HCT116 (cell line): Measurements from ENCODE around the gene ZRANB1. TPM values are rescaled to one million over a fixed set of nuclear protein-coding genes. Genes with fewer than 3 reads are reported as not detected.

Experiments
- ATAC-seq: fragments of 200-7000 bp; cut with Tn5 transposase; 2 replicates; pipeline ENCODE4 v1.9.1; 2020; ENCODE audit warnings: mild to moderate bottlenecking, moderate library complexity
- BruUV-seq: library from RNA; stranded (reverse); fragments of 400-500 nt; replicated peaks from 2 replicates; lab custom pipeline; 2021; lab: Mats Ljungman, UMichigan
- CTCF ChIA-PET: fragments of 300-600 bp; sonication (Branson Sonifier 250); formaldehyde crosslinking; loops from one replicate; lab custom pipeline; 2021; ENCODE audit warnings: antibody characterized with exemption; lab: Charles Lee
- POLR2A ChIA-PET: fragments of 300-600, 350-600 bp; sonication (Branson Sonifier 250); formaldehyde crosslinking; loops from one replicate; lab custom pipeline; 2021; ENCODE audit warnings: antibody characterized with exemption; lab: Charles Lee
- RAD21 ChIA-PET, 2 experiments: fragments of 300-600 bp; sonication (Branson Sonifier 250); formaldehyde crosslinking; loops; one replicate each; lab custom pipeline; 2023; ENCODE audit warnings: low total read pairs in 2 of 2; ENCODE audit not compliant: uncharacterized antibody in 2 of 2, unreplicated experiment in 2 of 2, low non-redundant PET in 1 of 2; lab: Charles Lee
- DNase-seq: peaks from one replicate; pipeline ENCODE4 v3.0.0-alpha.2; 2010; ENCODE audit warnings: low read depth, low spot score
- H2AFZ ChIP-seq: fragments of 200-600 bp; shearing (Covaris generic), sonication (generic); 2 replicates; pipeline ENCODE4 v1.6.1; 2017; ENCODE audit warnings: low read depth, mixed run types, mixed read lengths, antibody characterized with exemption, low read length; ENCODE audit not compliant: poor library complexity, severe bottlenecking
- H3K27ac ChIP-seq: 2 replicates; pipeline ENCODE4 v1.5.1; 2012; ENCODE audit warnings: low read depth, low read length
- H3K27me3 ChIP-seq: fragments of 200-600 bp; sonication (generic); 2 replicates; pipeline ENCODE4 v1.6.1; 2016; ENCODE audit warnings: mixed run types, low read length, mixed read lengths; ENCODE audit not compliant: insufficient read depth
- H3K36me3 ChIP-seq, 2 experiments: fragments of 200-500 bp in 1 of 2; fragments of 200-600 bp in 1 of 2; sonication (Bioruptor generic) in 1 of 2; sonication (generic) in 1 of 2; 2 replicates each; pipeline versions ENCODE4 v1.5.1 to v1.6.1; 2014 to 2016; ENCODE audit warnings: low read length in 2 of 2, inconsistent platforms in 1 of 2, mixed read lengths in 1 of 2, mixed run types in 1 of 2; ENCODE audit not compliant: insufficient read depth in 2 of 2, control insufficient read depth in 1 of 2
- H3K4me1 ChIP-seq, 2 experiments: fragments of 200-600 bp in 1 of 2; sonication (generic) in 1 of 2; 2 replicates each; pipeline versions ENCODE4 v1.5.1 to v1.6.1; 2012 to 2017; ENCODE audit warnings: low read length in 2 of 2, inconsistent platforms in 1 of 2, mild to moderate bottlenecking in 1 of 2, mixed read lengths in 1 of 2, mixed run types in 1 of 2, moderate library complexity in 1 of 2; ENCODE audit not compliant: insufficient read depth in 2 of 2, control insufficient read depth in 1 of 2
- H3K4me2 ChIP-seq: fragments of 200-600 bp; sonication (generic); 2 replicates; pipeline ENCODE4 v1.6.1; 2017; ENCODE audit warnings: mixed run types, low read length, mixed read lengths
- H3K4me3 ChIP-seq, 2 experiments: fragments of 200-600 bp in 1 of 2; sonication (generic) in 1 of 2; replicated peaks in 1 of 2; 2 replicates each; pipeline ENCODE4 v1.5.1; 2011 to 2016; ENCODE audit warnings: low read length in 2 of 2, control low read depth in 1 of 2, low read depth in 1 of 2, mild to moderate bottlenecking in 1 of 2, mixed read lengths in 1 of 2, mixed run types in 1 of 2
- H3K79me2 ChIP-seq: fragments of 200-600 bp; sonication (generic); 2 replicates; pipeline ENCODE4 v1.6.1; 2017; ENCODE audit warnings: mild to moderate bottlenecking, mixed run types, low read length, moderate library complexity, mixed read lengths; ENCODE audit not compliant: insufficient read depth
- H3K9ac ChIP-seq: fragments of 200-600 bp; sonication (generic); 2 replicates; pipeline ENCODE4 v1.6.1; 2016; ENCODE audit warnings: low read length, mixed read lengths
- H3K9me2 ChIP-seq: fragments of 200-600 bp; sonication (generic), shearing (Covaris generic); 2 replicates; pipeline ENCODE4 v1.6.1; 2017; ENCODE audit warnings: mixed run types, mild to moderate bottlenecking, moderate library complexity; ENCODE audit not compliant: insufficient read depth
- H3K9me3 ChIP-seq, 2 experiments: fragments of 200-500 bp in 1 of 2; fragments of 200-600 bp in 1 of 2; sonication (Bioruptor generic) in 1 of 2; sonication (generic) in 1 of 2; 2 replicates each; pipeline ENCODE4 v1.6.1; 2014 to 2017; ENCODE audit warnings: low read length in 2 of 2, mixed read lengths in 2 of 2, inconsistent platforms in 1 of 2, low read depth in 1 of 2, mild to moderate bottlenecking in 1 of 2, mixed run types in 1 of 2, moderate library complexity in 1 of 2; ENCODE audit not compliant: control insufficient read depth in 1 of 2, insufficient read depth in 1 of 2
- H4K20me1 ChIP-seq: fragments of 200-600 bp; sonication (generic), shearing (Covaris generic); 2 replicates; pipeline ENCODE4 v1.6.1; 2017; ENCODE audit warnings: mixed run types, mild to moderate bottlenecking, moderate library complexity; ENCODE audit not compliant: insufficient read depth
- CBX3 ChIP-seq: IDR thresholded peaks from 2 replicates; pipeline ENCODE4 v1.6.1; 2012; ENCODE audit warnings: low read depth
- CEBPB ChIP-seq: IDR thresholded peaks from 2 replicates; pipeline ENCODE4 v1.6.1; 2012; ENCODE audit warnings: low read depth
- EGR1 ChIP-seq: IDR thresholded peaks from 2 replicates; pipeline ENCODE4 v1.6.1; 2012; ENCODE audit warnings: low read depth
- ELF1 ChIP-seq: IDR thresholded peaks from 2 replicates; pipeline ENCODE4 v1.6.1; 2012; ENCODE audit warnings: low read depth, borderline replicate concordance
- EZH2 ChIP-seq: fragments of 200-600 bp; sonication (generic); IDR thresholded peaks from 2 replicates; pipeline ENCODE4 v1.6.1; 2017; ENCODE audit warnings: antibody characterized with exemption, mixed run types
- FOSL1 ChIP-seq: IDR thresholded peaks from 2 replicates; pipeline ENCODE4 v1.6.1; 2012; ENCODE audit warnings: low read depth
- JUND ChIP-seq: IDR thresholded peaks from 2 replicates; pipeline ENCODE4 v1.6.1; 2012
- POLR2AphosphoS5 ChIP-seq: IDR thresholded peaks from 2 replicates; pipeline ENCODE4 v1.6.1; 2011; ENCODE audit warnings: mild to moderate bottlenecking, low read depth, low read length, moderate library complexity
- REST ChIP-seq: IDR thresholded peaks from 2 replicates; pipeline ENCODE4 v1.6.1; 2012; ENCODE audit warnings: low read depth
- SIN3A ChIP-seq: IDR thresholded peaks from 2 replicates; pipeline ENCODE4 v1.6.1; 2012; ENCODE audit warnings: low read depth
- YY1 ChIP-seq: IDR thresholded peaks from 2 replicates; pipeline ENCODE4 v1.6.1; 2011; ENCODE audit warnings: low read length, low read depth, moderate library complexity, mild to moderate bottlenecking; ENCODE audit not compliant: insufficient replicate concordance; ENCODE audit errors: extremely low read depth
- ZBTB33 ChIP-seq: IDR thresholded peaks from 2 replicates; pipeline ENCODE4 v1.6.1; 2011; ENCODE audit warnings: mild to moderate bottlenecking, low read length, moderate library complexity; ENCODE audit not compliant: insufficient replicate concordance; ENCODE audit errors: extremely low read depth
- ZFX ChIP-seq: fragments of 450-650 bp; IDR thresholded peaks from 2 replicates; pipeline ENCODE4 v1.6.1; 2017
- ZNF274 ChIP-seq: fragments of 200-500 bp; sonication (Bioruptor generic); IDR thresholded peaks from 2 replicates; pipeline ENCODE4 v1.6.1; 2014; ENCODE audit warnings: mild to moderate bottlenecking, low read depth, low read length, inconsistent platforms
- intact Hi-C: fragments of 100-400 bp; cut with micrococcal nuclease; formaldehyde crosslinking; loops from 2 replicates; pipeline ENCODE4 v1.10.0; 2022
- total RNA-seq: library from RNA; stranded (reverse); gene quantifications from one replicate; pipeline ENCODE4 v1.2.1, GENCODE V29; 2021; ENCODE audit not compliant: unreplicated experiment
- TF ChIP-seq, protein P1 (sequence below): IDR thresholded peaks from 2 replicates; pipeline ENCODE4 v1.6.1; 2012

ZRANB1 gene
- total RNA-seq, 1 experiment from 2014 or later = 23.9 TPM

GRCh38 chr10:125006188-125006680 lies 64.3 kb downstream of the ZRANB1 start:
- H2AFZ ChIP-seq = no peak overlapping the region
- ChIA-PET CTCF (no interaction called here), RAD21 (no interaction called here), POLR2A (interaction anchor here (1.5 kb wide), 1 partner anchor 29 kb away, joined by 3 read pairs; no protein-coding TSS in a partner anchor)
- no peak overlapping the region for H3K4me2 ChIP-seq
- H3K4me3 ChIP-seq = no peak overlapping the region
- TF ChIP-seq ZNF274 = no peak
- TF ChIP-seq ELF1 = no peak
- TF ChIP-seq REST = no peak
- TF ChIP-seq JUND = no peak
- no peak for TF ChIP-seq YY1
- no peak for TF ChIP-seq CEBPB
- no peak for TF ChIP-seq EZH2
- TF ChIP-seq POLR2AphosphoS5 = no peak
- TF ChIP-seq EGR1 = no peak
- no peak for TF ChIP-seq ZBTB33
- TF ChIP-seq SIN3A = no peak
- TF ChIP-seq CBX3 = no peak
- TF ChIP-seq ZFX = no peak
- TF ChIP-seq, protein P1, sequence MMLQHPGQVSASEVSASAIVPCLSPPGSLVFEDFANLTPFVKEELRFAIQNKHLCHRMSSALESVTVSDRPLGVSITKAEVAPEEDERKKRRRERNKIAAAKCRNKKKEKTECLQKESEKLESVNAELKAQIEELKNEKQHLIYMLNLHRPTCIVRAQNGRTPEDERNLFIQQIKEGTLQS = no peak
- no peak for TF ChIP-seq FOSL1
- H3K9ac ChIP-seq = no peak overlapping the region
- peaks cover 8 to 10% of the 10 kb centered on the region in 2 experiments; a peak in 2 of 4 replicates for H3K36me3 ChIP-seq
- H3K79me2 ChIP-seq = peaks cover 59% of the 10 kb centered on the region; the same call in 1 of the 2 replicates
- no peaks in the 10 kb centered on the region for H3K9me3 ChIP-seq
- no TSS peak for BruUV-seq
- no peaks in the 10 kb centered on the region for H3K9me2 ChIP-seq
- intact Hi-C loops = no loop called here
- H3K4me1 ChIP-seq = 0 out of 4 replicates have a peak, but pooled peaks cover 0 to 4% of the 10 kb centered on the region in 2 experiments
- DNase-seq = no peak
- H3K27me3 ChIP-seq = no peaks in the 10 kb centered on the region
- H3K27ac ChIP-seq = no peak overlapping the region
- no peak for ATAC-seq
- peaks cover 14% of the 10 kb centered on the region; the same call in 1 of the 2 replicates for H4K20me1 ChIP-seq
